Epithelial cell of esophagus (primary cell): ENCODE data around the gene TDP1.

Experiments
- DNase-seq: peaks from one replicate; pipeline ENCODE4 v3.0.0; 2010; ENCODE audit warnings: low read depth
- H3K4me3 ChIP-seq: 2 replicates; pipeline ENCODE4 v1.5.1; 2011; ENCODE audit warnings: mild to moderate bottlenecking, low read length, control low read depth
- TF ChIP-seq, protein P1 (sequence below): IDR thresholded peaks from 2 replicates; pipeline ENCODE4 v1.5.1; 2011; ENCODE audit warnings: low read depth, mild to moderate bottlenecking, low read length, control low read depth, inconsistent platforms; ENCODE audit not compliant: insufficient read depth; ENCODE audit errors: missing control alignments

Gene TDP1

GRCh38 chr14:89911010-89911919 lies 44.5 kb upstream of the TDP1 start:
- TF ChIP-seq, protein P1, sequence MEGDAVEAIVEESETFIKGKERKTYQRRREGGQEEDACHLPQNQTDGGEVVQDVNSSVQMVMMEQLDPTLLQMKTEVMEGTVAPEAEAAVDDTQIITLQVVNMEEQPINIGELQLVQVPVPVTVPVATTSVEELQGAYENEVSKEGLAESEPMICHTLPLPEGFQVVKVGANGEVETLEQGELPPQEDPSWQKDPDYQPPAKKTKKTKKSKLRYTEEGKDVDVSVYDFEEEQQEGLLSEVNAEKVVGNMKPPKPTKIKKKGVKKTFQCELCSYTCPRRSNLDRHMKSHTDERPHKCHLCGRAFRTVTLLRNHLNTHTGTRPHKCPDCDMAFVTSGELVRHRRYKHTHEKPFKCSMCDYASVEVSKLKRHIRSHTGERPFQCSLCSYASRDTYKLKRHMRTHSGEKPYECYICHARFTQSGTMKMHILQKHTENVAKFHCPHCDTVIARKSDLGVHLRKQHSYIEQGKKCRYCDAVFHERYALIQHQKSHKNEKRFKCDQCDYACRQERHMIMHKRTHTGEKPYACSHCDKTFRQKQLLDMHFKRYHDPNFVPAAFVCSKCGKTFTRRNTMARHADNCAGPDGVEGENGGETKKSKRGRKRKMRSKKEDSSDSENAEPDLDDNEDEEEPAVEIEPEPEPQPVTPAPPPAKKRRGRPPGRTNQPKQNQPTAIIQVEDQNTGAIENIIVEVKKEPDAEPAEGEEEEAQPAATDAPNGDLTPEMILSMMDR: no peak
- H3K4me3 ChIP-seq: no peak overlapping the region

DNA sequence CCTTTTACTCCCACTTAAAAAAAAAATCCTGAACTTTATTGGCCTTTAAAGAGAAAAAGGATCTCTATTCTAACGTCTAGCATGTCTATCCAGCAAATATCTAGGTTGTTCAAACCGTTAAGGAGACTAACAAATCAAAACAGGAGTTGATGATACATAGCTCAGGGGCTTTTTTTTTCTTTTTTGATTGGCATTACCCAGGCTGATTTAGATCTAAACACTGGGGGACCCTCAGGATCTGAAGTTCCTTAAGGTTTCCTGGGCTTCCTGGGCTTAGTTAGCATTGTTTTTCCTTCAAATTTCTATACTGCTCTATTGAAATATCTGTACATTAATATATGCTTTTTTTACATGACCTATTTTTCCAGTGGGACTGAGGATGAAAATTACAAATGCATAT lies 43.5 kb upstream of the TDP1 start:
- TF ChIP-seq, protein P1: no peak
- DNase-seq: no peak

More at GRCh38 chr14:89911010-89911919, 44.5 kb upstream of the TDP1 start:
- no peak for DNase-seq

GRCh38 chr14:89912667-89913211 lies 43.0 kb upstream of the TDP1 start:
- TF ChIP-seq, protein P1: no peak
- peak; percentile 92 for DNase-seq
- H3K4me3 ChIP-seq: no peak overlapping the region

More for the DNA sequence above, 43.5 kb upstream of the TDP1 start:
- no peak overlapping the region for H3K4me3 ChIP-seq

GRCh38 chr14:89915114-89915878 lies 40.4 kb upstream of the TDP1 start:
- no peak overlapping the region for H3K4me3 ChIP-seq
- TF ChIP-seq, protein P1: peak; percentile 96
- peak; percentile 76 for DNase-seq

DNA sequence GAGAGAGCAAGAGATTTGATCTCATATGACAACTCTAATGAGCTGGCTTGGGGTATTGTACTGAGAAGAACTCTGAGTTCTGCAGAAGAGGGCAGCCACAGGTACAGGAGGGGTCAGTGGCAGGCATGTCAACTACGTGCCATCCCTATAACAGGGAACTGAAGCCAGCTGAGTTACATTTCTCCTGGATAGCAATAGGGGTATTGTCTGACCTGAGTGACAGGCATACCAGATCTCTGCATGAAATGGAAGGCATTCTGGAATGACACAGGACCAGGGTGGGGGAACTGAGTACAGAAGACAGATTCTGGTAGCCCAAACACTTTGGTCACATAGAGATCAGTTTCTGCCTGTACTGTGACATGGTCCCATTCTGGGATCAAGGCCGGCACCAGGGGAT lies 37.0 kb upstream of the TDP1 start:
- no peak overlapping the region for H3K4me3 ChIP-seq
- no peak for DNase-seq
- TF ChIP-seq, protein P1: no peak

GRCh38 chr14:89920056-89920455 lies 35.7 kb upstream of the TDP1 start:
- TF ChIP-seq, protein P1: no peak
- no peak overlapping the region for H3K4me3 ChIP-seq
- DNase-seq: no peak
